HCT116 (cell line): ENCODE measurements around the gene ARNT2. TPM values are rescaled to one million over a fixed set of nuclear protein-coding genes. Genes with fewer than 3 reads are reported as not detected.
"Not testable (repeated sequence)": the region's sequence is repeated elsewhere in the genome, so short reads cannot be mapped to it uniquely, and the experiment has no call there.

ENCODE experiments used
- ATAC-seq: fragments of 200-7000 bp; cut with Tn5 transposase; 2 replicates; pipeline ENCODE4 v1.9.1; 2020; ENCODE audit warnings: mild to moderate bottlenecking, moderate library complexity
- BruUV-seq: library from RNA; stranded (reverse); fragments of 400-500 nt; replicated peaks from 2 replicates; lab custom pipeline; 2021; lab: Mats Ljungman, UMichigan
- CTCF ChIA-PET: fragments of 300-600 bp; sonication (Branson Sonifier 250); formaldehyde crosslinking; loops from one replicate; lab custom pipeline; 2021; ENCODE audit warnings: antibody characterized with exemption; lab: Charles Lee
- POLR2A ChIA-PET: fragments of 300-600, 350-600 bp; sonication (Branson Sonifier 250); formaldehyde crosslinking; loops from one replicate; lab custom pipeline; 2021; ENCODE audit warnings: antibody characterized with exemption; lab: Charles Lee
- RAD21 ChIA-PET, 2 experiments: fragments of 300-600 bp; sonication (Branson Sonifier 250); formaldehyde crosslinking; loops; one replicate each; lab custom pipeline; 2023; ENCODE audit warnings: low total read pairs in 2 of 2; ENCODE audit not compliant: uncharacterized antibody in 2 of 2, unreplicated experiment in 2 of 2, low non-redundant PET in 1 of 2; lab: Charles Lee
- DNase-seq: peaks from one replicate; pipeline ENCODE4 v3.0.0-alpha.2; 2010; ENCODE audit warnings: low read depth, low spot score
- H2AFZ ChIP-seq: fragments of 200-600 bp; shearing (Covaris generic), sonication (generic); 2 replicates; pipeline ENCODE4 v1.6.1; 2017; ENCODE audit warnings: low read depth, mixed run types, mixed read lengths, antibody characterized with exemption, low read length; ENCODE audit not compliant: poor library complexity, severe bottlenecking
- H3K27ac ChIP-seq: 2 replicates; pipeline ENCODE4 v1.5.1; 2012; ENCODE audit warnings: low read depth, low read length
- H3K27me3 ChIP-seq: fragments of 200-600 bp; sonication (generic); 2 replicates; pipeline ENCODE4 v1.6.1; 2016; ENCODE audit warnings: mixed run types, low read length, mixed read lengths; ENCODE audit not compliant: insufficient read depth
- H3K36me3 ChIP-seq, 2 experiments: fragments of 200-500 bp in 1 of 2; fragments of 200-600 bp in 1 of 2; sonication (Bioruptor generic) in 1 of 2; sonication (generic) in 1 of 2; 2 replicates each; pipeline versions ENCODE4 v1.5.1 to v1.6.1; 2014 to 2016; ENCODE audit warnings: low read length in 2 of 2, inconsistent platforms in 1 of 2, mixed read lengths in 1 of 2, mixed run types in 1 of 2; ENCODE audit not compliant: insufficient read depth in 2 of 2, control insufficient read depth in 1 of 2
- H3K4me1 ChIP-seq, 2 experiments: fragments of 200-600 bp in 1 of 2; sonication (generic) in 1 of 2; 2 replicates each; pipeline versions ENCODE4 v1.5.1 to v1.6.1; 2012 to 2017; ENCODE audit warnings: low read length in 2 of 2, inconsistent platforms in 1 of 2, mild to moderate bottlenecking in 1 of 2, mixed read lengths in 1 of 2, mixed run types in 1 of 2, moderate library complexity in 1 of 2; ENCODE audit not compliant: insufficient read depth in 2 of 2, control insufficient read depth in 1 of 2
- H3K4me2 ChIP-seq: fragments of 200-600 bp; sonication (generic); 2 replicates; pipeline ENCODE4 v1.6.1; 2017; ENCODE audit warnings: mixed run types, low read length, mixed read lengths
- H3K4me3 ChIP-seq, 2 experiments: fragments of 200-600 bp in 1 of 2; sonication (generic) in 1 of 2; replicated peaks in 1 of 2; 2 replicates each; pipeline ENCODE4 v1.5.1; 2011 to 2016; ENCODE audit warnings: low read length in 2 of 2, control low read depth in 1 of 2, low read depth in 1 of 2, mild to moderate bottlenecking in 1 of 2, mixed read lengths in 1 of 2, mixed run types in 1 of 2
- H3K79me2 ChIP-seq: fragments of 200-600 bp; sonication (generic); 2 replicates; pipeline ENCODE4 v1.6.1; 2017; ENCODE audit warnings: mild to moderate bottlenecking, mixed run types, low read length, moderate library complexity, mixed read lengths; ENCODE audit not compliant: insufficient read depth
- H3K9ac ChIP-seq: fragments of 200-600 bp; sonication (generic); 2 replicates; pipeline ENCODE4 v1.6.1; 2016; ENCODE audit warnings: low read length, mixed read lengths
- H3K9me2 ChIP-seq: fragments of 200-600 bp; sonication (generic), shearing (Covaris generic); 2 replicates; pipeline ENCODE4 v1.6.1; 2017; ENCODE audit warnings: mixed run types, mild to moderate bottlenecking, moderate library complexity; ENCODE audit not compliant: insufficient read depth
- H3K9me3 ChIP-seq, 2 experiments: fragments of 200-500 bp in 1 of 2; fragments of 200-600 bp in 1 of 2; sonication (Bioruptor generic) in 1 of 2; sonication (generic) in 1 of 2; 2 replicates each; pipeline ENCODE4 v1.6.1; 2014 to 2017; ENCODE audit warnings: low read length in 2 of 2, mixed read lengths in 2 of 2, inconsistent platforms in 1 of 2, low read depth in 1 of 2, mild to moderate bottlenecking in 1 of 2, mixed run types in 1 of 2, moderate library complexity in 1 of 2; ENCODE audit not compliant: control insufficient read depth in 1 of 2, insufficient read depth in 1 of 2
- H4K20me1 ChIP-seq: fragments of 200-600 bp; sonication (generic), shearing (Covaris generic); 2 replicates; pipeline ENCODE4 v1.6.1; 2017; ENCODE audit warnings: mixed run types, mild to moderate bottlenecking, moderate library complexity; ENCODE audit not compliant: insufficient read depth
- EGR1 ChIP-seq: IDR thresholded peaks from 2 replicates; pipeline ENCODE4 v1.6.1; 2012; ENCODE audit warnings: low read depth
- EZH2phosphoT487 ChIP-seq: fragments of 200-600 bp; IDR thresholded peaks from 2 replicates; pipeline ENCODE4 v1.6.1; 2018; ENCODE audit warnings: antibody characterized with exemption, borderline replicate concordance
- FOSL1 ChIP-seq: IDR thresholded peaks from 2 replicates; pipeline ENCODE4 v1.6.1; 2012; ENCODE audit warnings: low read depth
- POLR2AphosphoS5 ChIP-seq: IDR thresholded peaks from 2 replicates; pipeline ENCODE4 v1.6.1; 2011; ENCODE audit warnings: mild to moderate bottlenecking, low read depth, low read length, moderate library complexity
- RAD21 ChIP-seq: IDR thresholded peaks from 2 replicates; pipeline ENCODE4 v1.6.1; 2012; ENCODE audit warnings: low read depth, mild to moderate bottlenecking
- SRF ChIP-seq: IDR thresholded peaks from 2 replicates; pipeline ENCODE4 v1.6.1; 2012; ENCODE audit warnings: low read depth
- ZFX ChIP-seq: fragments of 450-650 bp; IDR thresholded peaks from 2 replicates; pipeline ENCODE4 v1.6.1; 2017
- intact Hi-C: fragments of 100-400 bp; cut with micrococcal nuclease; formaldehyde crosslinking; loops from 2 replicates; pipeline ENCODE4 v1.10.0; 2022
- total RNA-seq: library from RNA; stranded (reverse); gene quantifications from one replicate; pipeline ENCODE4 v1.2.1, GENCODE V29; 2021; ENCODE audit not compliant: unreplicated experiment
- TF ChIP-seq, protein P1 (sequence below): IDR thresholded peaks from 2 replicates; pipeline ENCODE4 v1.6.1; 2012; ENCODE audit warnings: low read depth

ARNT2 gene
- total RNA-seq, 1 experiment from 2014 or later = 3.0 TPM

GRCh38 chr15:80645494-80646065 lies 241.4 kb downstream of the ARNT2 start:
- Histone ChIP-seq H3K27ac (no peak overlapping the region), H3K9me2 (no peaks in the 10 kb centered on the region), H3K9ac (no peak overlapping the region), H4K20me1 (no peaks in the 10 kb centered on the region), H3K79me2 (no peaks in the 10 kb centered on the region), H3K27me3 (no peaks in the 10 kb centered on the region)
- intact Hi-C loops = no loop called here
- ChIA-PET RAD21 (no interaction called here), POLR2A (no interaction called here)
- no peak for DNase-seq
- ATAC-seq = no peak
- no peak for TF ChIP-seq EZH2phosphoT487
- TF ChIP-seq SRF = no peak
- no peak for TF ChIP-seq FOSL1
- TF ChIP-seq EGR1 = no peak
- TF ChIP-seq, protein P1, sequence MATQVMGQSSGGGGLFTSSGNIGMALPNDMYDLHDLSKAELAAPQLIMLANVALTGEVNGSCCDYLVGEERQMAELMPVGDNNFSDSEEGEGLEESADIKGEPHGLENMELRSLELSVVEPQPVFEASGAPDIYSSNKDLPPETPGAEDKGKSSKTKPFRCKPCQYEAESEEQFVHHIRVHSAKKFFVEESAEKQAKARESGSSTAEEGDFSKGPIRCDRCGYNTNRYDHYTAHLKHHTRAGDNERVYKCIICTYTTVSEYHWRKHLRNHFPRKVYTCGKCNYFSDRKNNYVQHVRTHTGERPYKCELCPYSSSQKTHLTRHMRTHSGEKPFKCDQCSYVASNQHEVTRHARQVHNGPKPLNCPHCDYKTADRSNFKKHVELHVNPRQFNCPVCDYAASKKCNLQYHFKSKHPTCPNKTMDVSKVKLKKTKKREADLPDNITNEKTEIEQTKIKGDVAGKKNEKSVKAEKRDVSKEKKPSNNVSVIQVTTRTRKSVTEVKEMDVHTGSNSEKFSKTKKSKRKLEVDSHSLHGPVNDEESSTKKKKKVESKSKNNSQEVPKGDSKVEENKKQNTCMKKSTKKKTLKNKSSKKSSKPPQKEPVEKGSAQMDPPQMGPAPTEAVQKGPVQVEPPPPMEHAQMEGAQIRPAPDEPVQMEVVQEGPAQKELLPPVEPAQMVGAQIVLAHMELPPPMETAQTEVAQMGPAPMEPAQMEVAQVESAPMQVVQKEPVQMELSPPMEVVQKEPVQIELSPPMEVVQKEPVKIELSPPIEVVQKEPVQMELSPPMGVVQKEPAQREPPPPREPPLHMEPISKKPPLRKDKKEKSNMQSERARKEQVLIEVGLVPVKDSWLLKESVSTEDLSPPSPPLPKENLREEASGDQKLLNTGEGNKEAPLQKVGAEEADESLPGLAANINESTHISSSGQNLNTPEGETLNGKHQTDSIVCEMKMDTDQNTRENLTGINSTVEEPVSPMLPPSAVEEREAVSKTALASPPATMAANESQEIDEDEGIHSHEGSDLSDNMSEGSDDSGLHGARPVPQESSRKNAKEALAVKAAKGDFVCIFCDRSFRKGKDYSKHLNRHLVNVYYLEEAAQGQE = no peak
- no peak for TF ChIP-seq POLR2AphosphoS5
- no peak for TF ChIP-seq ZFX
- TF ChIP-seq RAD21 = no peak
- TF ChIP-seq, all 23 proteins: peak for 0
- Histone ChIP-seq H3K4me3 (no peak overlapping the region), H3K4me2 (no peak overlapping the region), H3K9me3 (peaks cover 0 to 3% of the 10 kb centered on the region in 2 experiments; a peak in 1 of 4 replicates), H2AFZ (no peak overlapping the region), H3K36me3 (no peaks in the 10 kb centered on the region), H3K4me1 (no peaks in the 10 kb centered on the region)
- CTCF ChIA-PET = no interaction called here
- BruUV-seq = no TSS peak

DNA sequence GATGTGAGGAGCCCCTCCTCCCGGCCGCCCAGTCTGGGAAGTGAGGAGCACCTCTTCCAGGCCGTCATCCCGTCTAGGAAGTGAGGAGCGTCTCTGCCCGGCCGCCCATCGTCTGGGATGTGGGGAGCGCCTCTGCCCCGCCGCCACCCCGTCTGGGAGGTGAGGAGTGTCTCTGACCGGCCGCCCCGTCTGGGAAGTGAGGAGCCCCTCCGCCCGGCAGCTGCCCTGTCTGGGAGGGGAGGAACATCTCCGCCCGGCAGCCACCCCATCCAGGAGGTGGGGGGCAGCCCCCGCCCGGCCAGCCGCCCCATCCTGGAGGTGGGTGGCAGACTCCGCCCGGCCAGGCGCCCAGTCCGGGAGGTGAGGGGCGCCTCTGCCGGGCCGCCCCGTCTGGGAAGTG lies 243.2 kb downstream of the ARNT2 start:
- H3K27ac ChIP-seq, POLR2A ChIA-PET, CTCF ChIA-PET, H3K9me2 ChIP-seq, H3K4me3 ChIP-seq, H3K36me3 ChIP-seq, H3K79me2 ChIP-seq, H3K27me3 ChIP-seq, H4K20me1 ChIP-seq, H3K9ac ChIP-seq, H3K4me2 ChIP-seq, BruUV-seq, intact Hi-C loops, ATAC-seq, DNase-seq, RAD21 ChIA-PET, H2AFZ ChIP-seq, H3K4me1 ChIP-seq: not testable (repeated sequence)
- peaks cover 0 to 14% of the 10 kb centered on the region in 2 experiments; a peak in 2 of 4 replicates for H3K9me3 ChIP-seq
